NCI-H2107 (cell line): ENCODE results near the gene FKBP5.
"Not testable (repeated sequence)": the region's sequence is repeated elsewhere in the genome, so short reads cannot be mapped to it uniquely, and the experiment has no call there.

Experiments
- DNase-seq: peaks from one replicate; lab custom pipeline; 2025; lab: John Stamatoyannopoulos, UW

FKBP5 gene

DNA sequence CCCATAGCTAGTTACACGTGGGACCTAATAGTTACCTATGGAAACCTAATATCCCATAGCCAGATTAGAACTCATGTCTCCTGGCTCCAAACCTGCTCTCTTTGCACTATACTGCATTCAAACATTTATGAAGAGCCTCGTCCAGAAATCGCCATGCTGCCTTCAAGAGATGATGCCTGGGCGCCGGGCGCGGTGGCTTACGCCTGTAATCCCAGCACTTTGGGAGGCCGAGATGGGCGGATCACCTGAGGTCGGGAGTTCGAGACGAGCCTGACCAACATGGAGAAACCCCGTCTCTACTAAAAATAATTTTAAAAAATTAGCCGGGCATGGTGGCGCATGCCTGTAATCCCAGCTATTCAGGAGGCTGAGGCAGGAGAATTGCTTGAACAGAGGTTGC lies 1.3 kb upstream of the FKBP5 start:
- not testable (repeated sequence) for DNase-seq

DNA sequence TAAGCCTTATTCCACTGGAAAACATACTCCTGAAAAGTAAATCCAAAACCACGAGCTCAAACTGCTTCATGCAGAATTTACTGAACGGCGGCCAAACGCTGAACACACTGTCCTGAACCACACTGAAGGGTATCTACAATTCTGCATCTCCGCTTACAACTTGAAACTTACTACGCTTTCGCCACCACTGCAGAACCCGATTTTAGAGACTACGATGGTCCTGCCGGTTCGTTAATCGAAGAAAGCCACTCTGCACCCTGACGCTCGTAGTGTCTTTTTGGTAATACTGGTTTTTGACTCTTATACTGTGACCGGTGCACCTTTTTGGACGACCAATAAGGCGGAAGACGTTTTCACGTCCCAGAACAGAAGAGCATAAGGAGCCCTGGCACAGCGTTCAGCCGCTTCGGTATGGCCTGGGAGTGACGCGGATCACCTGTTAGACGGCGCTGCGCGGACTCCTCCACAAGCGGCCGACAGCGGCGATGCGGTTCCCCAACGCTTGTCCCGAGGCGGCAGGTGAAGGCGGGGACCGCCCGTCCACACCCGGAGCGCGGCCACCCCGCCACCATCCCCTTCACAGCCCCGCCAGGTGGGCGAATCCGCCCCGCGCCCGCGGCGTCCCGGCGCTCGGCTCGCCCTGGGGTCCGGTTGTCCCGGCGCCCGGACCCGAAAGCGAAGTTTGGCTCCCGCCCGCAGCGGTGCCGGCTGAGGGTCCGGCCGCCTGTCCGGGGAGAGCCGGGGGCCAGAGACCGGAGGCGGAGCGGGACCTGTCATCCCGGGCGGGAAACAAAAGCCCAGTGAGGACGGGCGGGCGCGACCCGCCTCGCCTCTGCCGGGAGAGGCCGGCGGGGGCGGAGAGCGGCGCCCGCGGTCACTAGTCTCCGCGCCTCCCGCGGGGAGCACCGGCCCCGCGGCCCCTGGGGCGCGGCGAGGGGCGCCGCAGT lies 784 bp downstream of the FKBP5 start:
- no peak for DNase-seq

DNA sequence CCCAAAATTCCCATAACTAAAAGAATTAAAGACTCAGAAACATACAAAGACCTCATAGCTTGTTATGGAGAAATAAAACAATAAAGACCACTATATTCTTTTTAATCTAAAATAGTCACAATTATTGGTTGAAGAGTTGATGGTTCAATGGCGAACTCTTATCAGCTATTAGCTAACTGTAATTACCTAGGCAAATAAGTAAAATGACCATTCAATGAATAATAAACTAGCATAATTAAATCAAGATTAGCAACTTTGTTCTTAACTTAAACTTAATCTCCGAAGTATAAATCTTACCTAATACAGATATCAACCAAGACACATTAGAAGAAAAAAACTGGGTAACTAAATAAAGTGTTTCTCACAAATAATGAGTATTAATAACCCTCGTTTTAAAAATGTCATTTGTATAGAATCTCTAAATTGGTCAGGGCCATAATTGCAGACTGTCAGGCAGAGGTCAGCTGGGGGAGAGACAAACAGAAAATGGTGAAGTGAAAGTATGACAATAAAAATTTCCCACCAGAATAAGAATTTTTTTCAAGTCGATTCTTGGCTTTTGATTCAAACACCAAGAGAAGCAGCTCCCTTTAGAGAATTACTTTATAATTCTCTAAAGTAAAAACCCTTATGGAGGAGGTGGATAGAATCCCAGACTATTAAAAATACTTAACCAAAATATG lies 1.7 kb downstream of the FKBP5 start:
- no peak for DNase-seq

DNA sequence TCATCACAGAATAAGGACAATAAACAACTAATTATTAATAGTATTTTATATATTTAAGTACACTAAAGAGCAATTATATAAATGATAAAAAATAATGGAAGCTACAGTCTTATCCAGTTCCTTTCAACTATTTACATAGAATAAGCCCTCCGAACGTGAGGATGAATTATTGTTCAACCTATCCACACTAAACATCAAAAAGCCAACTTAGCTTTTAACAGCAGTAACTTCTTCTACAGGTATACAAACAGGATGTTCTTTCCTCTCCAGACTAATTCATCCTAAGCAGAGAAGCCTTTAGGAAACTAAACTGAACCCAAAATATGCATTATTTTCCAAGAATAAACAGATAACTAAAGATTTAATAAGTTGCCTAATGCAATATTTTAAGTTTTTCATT lies 2.3 kb downstream of the FKBP5 start:
- DNase-seq, result no peak

DNA sequence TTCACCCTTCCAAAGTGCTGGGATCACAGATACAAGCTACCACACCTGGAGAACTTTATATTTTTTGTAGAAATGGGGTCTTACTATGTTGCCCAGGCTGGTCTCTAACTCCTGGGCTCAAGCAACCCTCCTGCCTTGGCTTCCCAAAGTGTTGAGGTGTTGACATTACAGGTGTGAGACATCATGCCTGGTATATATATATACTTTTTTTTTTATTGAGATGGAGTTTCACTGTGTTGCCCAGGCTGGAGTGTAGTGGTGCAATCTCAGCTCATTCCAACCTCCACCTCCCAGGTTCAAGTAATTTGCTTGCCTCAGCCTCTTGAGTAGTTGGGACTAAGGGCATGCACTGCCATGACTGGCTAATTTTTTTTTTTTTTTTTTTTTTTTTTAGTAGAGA lies 5.4 kb downstream of the FKBP5 start:
- no peak for DNase-seq

DNA sequence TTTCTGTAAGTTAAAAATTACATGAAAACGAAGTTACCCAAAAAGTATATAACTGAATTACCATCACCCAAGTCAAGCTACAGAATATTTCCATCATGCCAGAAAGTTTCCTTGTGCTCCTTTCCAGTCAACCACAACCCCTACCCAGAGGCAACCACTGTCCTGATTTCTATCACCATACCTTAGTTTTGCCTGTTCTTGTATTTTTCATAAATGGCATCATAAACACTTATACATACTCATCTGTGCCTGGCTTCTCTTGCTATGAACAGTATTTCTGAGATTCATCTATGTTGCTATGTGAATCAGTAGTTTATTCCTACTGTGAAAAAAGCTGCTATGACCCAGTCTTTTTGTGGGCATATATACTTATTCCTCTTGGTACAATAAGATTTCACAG lies 7.4 kb downstream of the FKBP5 start:
- DNase-seq, result no peak

DNA sequence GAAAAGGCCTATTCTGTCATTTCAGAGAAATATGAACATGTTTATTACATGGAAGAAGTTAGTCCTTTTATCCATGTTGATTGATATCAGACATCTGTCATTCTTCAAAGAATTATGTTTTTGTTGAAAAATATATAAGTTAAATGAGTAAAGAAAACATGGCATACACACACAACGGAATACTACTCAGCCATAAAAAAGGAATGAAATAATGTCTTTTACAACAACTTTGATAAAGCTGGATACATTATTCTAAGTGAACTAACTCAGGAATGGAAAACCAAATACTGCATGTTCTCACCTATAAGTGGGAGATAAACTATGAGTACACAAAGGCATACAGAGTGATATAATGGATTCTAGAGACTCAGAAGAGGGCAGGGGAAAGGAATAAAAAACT lies 9.3 kb downstream of the FKBP5 start:
- DNase-seq, result no peak

DNA sequence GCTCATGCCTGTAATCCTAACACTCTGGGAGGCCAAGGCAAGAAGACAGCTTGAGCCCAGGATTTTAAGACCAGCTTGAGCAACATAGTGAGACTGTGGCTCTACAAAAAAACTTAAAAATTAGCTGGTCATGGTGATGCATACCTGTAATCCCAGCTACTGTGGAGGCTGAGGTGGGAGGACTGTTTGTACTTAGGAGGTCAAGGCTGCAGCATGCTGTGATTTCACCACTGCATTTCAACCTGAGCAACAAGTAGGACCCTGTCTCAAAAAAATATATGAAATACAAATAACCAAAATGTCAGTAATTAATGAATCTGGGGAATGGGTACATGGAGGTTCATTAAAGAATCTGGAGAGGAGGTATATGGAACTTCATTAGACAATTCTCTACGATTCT lies 9.9 kb downstream of the FKBP5 start:
- no peak for DNase-seq

DNA sequence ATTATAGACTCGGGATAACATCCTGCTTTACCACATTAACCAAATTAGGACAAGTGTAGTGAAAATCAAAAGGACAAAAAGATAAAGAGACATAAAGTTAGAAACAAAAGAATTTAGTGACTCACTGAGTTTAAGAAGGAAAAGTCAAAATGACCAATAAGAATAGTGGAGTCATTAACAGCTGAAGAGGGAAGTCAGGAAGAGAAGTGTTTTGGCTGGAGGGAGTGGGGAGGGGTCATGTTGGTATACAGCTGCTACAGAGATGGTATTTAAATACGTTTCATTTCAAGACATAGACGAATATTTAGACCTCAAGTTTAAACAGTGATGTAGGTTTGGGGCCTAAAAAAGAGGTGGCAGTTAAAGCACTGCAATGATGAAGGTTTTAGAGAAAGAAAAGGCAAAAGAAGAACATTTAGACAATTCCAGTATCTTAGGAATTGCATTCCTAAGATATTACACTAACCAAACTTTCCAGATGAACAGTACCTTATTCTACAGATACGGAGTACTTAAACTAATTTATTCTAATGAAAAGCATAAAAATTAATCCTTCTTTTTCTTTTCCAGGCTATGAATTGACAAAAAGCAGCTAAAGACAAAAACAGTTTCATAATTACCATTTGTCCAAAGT lies 10.6 kb downstream of the FKBP5 start:
- no peak for DNase-seq

DNA sequence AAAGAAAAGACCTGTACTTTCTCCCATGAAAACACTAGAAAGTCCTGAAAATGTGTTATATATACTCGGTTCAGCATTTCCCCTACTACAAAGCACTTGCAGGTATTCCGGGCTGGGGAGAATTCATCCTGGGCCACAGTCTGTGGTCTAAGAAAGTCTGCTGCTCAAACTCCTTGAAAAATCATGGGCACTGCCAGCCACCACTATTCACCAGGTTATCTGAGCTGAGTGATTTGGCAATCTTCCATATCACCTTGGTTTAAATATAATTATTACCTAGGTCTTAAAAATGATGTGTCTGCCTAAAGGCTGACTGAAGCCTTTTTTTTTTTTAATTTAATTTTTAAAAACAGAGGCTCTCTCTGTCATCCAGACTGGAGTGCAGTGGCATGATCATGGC lies 11.3 kb downstream of the FKBP5 start:
- no peak for DNase-seq

DNA sequence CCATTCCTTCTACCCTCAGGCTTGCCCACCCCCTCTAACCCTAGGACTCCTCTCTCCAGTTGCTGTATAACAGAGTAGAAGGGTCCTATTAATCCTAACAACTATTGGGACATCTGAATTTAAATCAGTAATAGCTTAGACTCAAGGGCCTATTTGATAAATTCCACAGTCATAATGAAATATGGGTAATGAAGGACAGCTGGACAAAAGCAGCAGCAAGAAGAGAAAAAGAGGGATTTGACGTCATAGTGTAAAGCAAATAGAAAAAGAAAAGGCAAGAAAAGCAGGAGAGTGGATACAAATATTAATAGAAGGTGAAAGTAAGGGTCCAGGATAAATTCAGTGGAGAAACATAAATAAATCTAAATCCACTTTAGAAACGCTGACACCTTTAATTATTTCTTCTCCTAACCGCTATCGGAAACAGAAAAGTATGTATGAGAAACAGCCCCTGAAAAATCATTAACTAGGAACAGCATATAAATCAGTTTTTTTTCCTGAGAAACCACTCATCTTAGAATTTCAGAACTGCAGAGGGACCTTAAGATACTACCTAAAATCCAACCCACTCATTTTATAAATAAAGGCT lies 12.8 kb downstream of the FKBP5 start:
- DNase-seq, result no peak

DNA sequence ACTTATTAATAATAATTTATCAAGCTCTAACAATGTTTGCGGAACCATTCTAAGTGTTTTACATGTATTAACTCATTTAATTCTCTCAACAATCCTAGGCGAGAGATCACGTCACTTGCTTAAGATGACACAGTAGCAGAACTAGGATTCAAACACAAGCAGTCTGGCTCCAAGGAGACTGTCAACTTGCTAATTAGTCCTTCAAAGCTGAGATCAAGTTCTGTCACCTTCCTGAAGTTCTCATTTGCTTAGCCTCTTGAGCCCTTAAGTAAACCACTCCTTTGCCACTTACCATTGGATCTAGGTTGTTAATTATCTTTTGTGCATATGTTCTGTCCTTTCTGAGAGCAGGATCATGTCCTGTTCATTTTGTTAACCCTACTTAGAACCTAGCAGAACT lies 14.1 kb downstream of the FKBP5 start:
- DNase-seq, result no peak

DNA sequence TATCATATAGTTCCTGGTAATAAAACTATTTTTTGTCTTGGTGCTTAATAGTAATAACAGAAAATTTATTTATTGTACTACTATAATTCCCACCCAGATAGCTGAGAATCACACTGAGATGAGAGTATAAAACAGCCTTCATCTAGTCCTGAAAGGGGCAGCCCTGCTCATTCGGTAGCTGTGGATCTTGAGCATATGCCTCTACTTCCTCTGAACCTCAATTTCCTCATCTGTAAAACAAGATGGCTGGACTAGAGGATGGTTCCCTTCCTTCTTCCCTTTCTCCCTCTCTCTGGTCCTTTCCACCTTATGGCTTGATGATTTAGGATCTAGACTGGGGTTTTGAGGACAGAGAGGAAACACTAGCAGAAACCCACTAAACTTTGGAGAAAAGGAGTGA lies 15.0 kb downstream of the FKBP5 start:
- no peak for DNase-seq

DNA sequence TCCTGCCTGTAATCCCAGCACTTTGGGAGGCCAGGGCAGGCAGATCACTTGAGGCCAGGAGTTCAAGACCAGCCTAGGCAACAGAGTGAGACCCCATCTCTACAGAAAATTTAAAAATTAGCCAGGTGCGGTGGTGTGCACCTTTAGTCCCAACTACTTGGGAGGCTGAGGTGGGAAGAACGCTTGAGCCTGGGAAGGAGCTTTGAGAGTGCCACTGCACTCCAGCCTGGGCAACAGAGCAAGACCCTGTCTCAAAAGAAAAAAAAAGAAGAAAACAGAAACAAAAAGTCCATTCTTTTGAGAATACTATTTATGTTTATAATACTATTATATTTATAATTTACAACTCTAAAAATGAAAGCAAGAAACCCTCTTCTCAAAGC lies 15.4 kb downstream of the FKBP5 start:
- DNase-seq, result not testable (repeated sequence)

DNA sequence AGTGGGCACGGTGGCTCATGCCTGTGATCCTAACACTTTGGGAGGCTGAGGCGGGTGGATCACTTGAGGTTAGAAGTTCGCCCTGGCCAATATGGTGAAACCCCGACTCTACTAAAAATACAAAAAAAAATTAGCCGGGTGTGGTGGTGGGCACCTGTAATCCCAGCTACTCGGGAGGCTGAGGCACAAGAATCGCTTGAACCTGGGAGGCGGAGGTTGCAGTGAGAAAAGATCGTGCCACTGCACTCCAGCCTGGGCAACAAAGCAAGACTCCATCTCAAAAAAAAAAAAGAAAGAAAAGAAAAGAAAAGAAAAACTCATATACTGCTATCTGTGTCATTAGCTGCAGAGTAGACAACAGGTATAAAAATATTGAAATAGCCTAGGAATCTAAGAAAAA lies 18.3 kb downstream of the FKBP5 start:
- not testable (repeated sequence) for DNase-seq

DNA sequence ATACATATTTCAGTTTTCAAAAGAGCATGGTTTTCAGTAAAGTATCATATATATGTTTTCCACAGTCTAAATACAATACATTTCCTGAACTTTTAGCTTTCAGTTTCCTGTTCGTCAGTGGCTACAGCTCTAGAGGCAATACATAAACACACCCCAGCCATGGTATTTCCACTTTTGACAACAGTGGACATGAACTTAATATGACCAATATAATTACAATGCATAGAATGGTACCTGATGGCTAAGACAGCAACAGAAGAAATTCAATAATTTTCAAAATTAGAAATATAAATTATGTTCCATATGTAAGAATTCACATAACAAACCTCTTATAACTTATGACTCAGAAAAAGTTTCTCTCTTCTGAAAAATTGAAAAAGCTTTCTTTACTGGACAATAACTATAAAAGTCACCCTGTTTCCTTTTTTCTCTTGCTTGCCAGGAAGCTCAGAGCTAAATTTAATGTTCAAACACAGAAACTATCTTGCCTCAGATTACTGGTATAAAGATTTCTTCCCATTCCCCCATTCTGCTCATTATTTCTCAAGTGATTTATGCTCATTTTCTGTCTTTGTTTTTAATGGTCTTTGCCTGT lies 19.2 kb downstream of the FKBP5 start:
- no peak for DNase-seq

DNA sequence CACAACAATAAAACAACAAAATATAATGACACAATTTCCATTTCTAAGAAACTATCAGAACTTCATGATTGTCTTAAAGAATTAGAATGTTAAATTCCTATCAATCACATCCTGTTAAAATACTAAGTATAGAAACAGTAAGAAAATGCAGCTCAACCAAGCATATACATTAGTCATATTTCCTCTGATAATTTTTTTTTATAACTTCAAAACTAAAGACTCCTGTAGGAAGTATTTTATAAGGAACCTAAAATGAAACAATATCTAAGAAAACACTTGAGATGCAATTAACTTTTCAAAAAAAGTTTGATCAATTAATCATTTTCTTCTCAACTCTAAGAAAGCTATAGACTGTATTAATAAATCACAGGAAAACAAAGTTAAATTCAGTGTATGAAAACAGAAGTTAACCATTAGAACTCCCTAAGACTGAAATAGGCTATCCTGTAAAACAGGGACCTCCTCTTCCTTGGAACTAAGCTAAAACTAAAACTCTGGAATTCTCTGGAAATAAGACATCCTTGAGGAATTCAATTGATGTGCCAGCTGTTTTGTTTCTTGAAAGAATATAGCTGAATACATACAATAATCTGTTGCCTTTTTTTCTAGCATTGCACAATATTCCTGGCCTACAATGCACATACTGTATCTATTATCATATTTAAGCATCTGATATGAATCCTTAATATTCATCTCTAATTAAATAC lies 19.8 kb downstream of the FKBP5 start:
- no peak for DNase-seq

DNA sequence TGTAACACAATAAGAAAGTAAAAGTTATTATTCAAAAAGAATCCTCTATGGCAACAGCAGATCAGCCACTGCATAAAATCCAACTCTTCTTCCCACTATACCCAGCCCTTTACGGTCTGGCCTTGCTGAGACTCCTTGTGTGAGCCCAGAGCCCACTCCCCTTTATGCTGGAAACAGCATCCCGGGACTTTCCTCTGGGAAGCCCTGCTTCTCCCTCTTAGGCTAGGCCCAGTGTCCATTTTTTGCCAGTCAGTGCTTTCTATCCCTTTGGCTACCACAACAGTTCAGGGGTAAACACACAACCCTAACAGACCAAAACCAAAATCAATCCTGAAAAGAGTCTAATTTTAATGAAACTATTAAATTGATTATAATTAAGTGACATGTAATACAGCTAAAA lies 20.6 kb downstream of the FKBP5 start:
- no peak for DNase-seq

DNA sequence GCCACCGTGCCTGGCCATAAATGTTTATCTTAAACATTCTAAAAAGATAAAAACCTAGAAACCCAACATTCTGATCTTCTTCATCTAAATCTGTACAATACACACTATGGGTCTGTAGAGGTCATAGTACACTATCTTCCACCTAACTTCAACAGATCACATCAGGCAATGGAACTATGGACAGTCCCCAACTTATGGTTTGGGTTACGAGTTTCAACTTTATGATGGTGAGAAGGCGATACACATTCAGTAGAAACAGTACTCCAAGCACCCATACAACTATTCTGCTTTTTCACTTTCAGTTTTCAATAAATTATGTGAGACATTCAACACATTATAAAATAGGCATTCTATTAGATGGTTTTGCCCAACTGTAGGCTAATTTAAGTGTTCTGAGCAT lies 23.1 kb downstream of the FKBP5 start:
- no peak for DNase-seq

DNA sequence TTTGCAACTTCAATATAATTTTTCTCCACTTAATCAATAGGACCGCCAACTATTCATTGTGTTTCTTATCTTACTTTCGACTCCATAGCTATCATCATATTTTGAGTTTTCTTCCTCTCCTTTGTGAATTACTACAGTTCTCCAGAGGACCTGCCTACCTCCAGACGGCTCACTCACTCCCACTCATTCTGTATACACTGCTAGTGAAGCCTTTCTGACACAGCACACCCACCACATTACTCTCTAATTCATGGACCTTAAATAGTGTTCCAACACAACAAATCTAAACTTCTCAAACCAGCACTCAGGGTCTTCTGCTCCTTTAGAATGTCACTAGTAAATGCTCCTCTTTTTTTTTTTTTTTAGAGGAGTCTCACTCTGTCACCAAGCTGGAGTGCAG lies 23.8 kb downstream of the FKBP5 start:
- no peak for DNase-seq

DNA sequence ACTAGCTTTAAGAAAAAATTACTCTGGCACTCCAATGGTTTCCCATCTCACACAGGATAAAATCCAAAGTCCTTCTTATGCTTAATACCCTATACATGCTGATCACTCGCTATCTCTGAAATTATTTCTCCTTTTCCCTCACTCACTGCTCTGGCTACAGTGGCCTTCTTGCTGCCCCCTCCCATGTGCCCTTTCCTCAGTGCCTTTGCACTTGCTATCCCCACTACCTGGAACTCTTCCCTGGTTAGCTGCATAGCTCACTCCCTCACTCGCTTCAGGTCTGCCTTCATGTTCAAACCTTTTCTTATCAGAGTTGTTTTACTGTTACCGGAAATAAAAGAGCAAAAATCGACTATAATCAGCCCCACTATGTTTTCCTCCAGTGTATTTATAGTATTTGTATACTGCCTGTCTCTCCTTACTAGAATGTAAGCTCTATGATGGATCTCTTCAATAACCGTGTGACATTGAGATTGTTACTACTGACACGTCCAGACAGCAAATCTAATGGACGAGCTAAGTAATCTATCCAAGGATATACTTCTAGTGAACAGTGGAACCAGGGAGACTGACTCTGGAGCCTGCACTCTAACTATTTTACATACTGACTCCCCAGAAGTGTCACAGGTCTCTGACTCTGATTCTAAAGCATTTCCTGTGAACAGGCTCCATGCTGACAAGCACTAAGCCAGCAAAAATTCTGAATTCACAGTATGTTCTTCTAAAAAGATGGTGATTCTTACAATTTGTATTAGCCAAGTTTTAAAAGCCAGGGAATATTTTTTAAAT lies 25.1 kb downstream of the FKBP5 start:
- no peak for DNase-seq
